HG03571 (cell line): Measurements from ENCODE around the gene LIF.
"Not testable (repeated sequence)": the region's sequence is repeated elsewhere in the genome, so short reads cannot be mapped to it uniquely, and the experiment has no call there.

ENCODE experiments used
- ATAC-seq: cut with Tn5 transposase; IDR thresholded peaks from one replicate; pipeline ENCODE4 v1.9.1; 2021; ENCODE audit not compliant: unreplicated experiment

Gene LIF

GRCh38 chr22:30228509-30229359 lies 17.8 kb downstream of the LIF start:
- ATAC-seq = no peak

GRCh38 chr22:30227438-30228228 lies 18.9 kb downstream of the LIF start:
- no peak for ATAC-seq

DNA sequence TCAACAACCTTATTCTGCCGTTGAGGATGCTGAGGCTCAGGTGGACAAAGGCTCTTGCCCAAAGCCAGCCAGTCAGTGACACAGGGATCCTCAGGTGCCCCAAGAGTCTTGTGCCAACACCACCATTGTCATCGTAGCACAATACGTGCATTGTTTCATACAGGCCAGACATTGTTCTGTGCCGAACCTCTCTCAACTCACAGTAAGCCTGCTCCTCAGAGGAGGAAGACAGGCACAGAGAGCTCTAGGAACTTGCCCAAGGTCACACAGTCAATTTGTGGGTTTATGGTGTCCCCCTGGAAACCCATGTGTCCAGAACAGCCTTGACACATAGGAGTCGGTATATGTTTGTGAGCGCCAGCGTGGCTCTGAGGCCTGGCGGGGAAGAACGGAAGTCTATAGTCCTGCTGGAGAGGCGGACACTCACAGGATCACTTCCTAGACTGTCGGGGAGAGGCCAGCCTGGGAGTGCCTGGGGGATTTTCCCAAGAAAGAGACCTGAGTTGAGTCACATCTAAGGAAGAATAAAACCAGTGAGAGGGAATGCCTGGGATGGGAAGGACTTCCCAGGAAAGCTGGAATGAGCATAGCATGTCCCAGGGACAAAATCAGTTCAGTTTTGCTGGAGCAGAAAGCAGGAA lies 20.2 kb downstream of the LIF start:
- ATAC-seq = no peak

GRCh38 chr22:30225220-30225927 lies 21.2 kb downstream of the LIF start:
- no peak for ATAC-seq

DNA sequence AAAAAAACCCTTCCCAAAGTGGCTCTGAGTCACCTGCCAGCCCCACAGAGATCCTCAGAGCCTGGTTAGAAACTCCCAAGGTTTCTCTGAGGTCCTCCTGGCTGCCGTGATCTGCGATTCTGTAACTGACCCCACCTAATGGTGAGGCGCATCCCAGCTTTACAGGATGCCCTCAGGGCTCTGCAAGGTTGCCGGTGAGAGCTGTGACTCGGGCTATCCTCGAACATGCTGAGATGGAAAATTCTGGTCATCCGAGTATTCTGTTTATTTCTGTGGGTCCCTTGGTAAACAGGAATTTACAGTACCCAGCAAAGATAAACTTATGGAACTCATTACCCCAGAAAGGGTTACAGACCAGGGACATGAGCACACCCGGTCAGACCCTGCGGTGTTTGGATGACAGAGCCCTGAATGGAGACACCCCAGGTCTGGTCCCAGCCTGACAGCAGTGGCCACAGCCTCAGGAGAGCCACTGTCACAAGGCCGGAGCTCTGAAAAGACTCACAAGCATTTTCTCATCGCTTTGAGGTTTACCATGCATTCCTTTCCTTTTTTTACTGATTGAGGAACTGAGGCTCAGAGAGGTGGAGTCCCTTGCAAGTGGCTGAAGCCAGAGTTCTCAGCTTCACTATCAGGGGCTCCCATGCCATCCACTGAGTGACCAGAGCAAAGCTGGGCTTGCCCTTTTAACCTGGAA lies 22.2 kb downstream of the LIF start:
- no peak for ATAC-seq

DNA sequence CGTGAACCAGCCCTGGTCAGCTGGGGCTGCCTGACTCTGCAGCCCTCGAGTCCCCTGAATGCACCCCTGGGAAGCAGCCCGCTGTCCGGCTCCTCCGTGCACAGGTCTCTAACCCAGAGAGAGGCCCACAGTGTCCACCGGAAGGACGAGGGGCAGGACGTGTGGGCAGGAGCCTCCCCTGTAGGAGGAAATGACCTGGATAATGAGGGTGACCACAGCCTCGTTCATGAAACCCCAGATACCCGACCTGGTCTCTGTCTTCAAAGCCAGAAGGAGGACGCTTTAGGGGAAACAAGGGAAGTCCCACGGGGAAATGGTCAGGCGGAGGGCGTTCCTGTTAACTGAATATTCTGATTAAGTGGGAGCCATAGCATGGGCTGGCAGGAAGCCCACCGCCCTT lies 23.3 kb downstream of the LIF start:
- no peak for ATAC-seq

DNA sequence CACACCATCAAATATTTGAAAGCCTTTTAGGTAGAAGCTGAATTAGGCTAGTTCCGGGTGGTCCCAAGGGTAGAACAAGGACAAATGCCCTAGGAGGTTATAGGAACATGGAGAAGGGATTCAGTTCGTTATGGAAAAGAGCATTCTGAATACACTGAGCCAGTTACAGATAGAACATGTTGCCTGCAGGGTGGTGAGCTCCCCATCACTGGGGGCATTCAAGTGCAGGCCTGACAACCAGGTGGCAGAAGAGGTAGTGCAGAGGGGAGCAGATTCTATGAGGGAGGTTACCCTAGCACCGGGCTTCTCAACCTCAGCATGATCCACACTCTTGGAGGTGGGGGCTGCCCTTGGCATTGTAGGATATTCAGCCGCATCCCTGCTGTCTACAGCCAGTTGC lies 24.2 kb downstream of the LIF start:
- no peak for ATAC-seq

- no peak for ATAC-seq
Measured at GRCh38 chr22:30221121-30221992, 25.2 kb downstream of the LIF start.

- ATAC-seq = no peak
Measured at GRCh38 chr22:30220338-30221012, 26.1 kb downstream of the LIF start.

DNA sequence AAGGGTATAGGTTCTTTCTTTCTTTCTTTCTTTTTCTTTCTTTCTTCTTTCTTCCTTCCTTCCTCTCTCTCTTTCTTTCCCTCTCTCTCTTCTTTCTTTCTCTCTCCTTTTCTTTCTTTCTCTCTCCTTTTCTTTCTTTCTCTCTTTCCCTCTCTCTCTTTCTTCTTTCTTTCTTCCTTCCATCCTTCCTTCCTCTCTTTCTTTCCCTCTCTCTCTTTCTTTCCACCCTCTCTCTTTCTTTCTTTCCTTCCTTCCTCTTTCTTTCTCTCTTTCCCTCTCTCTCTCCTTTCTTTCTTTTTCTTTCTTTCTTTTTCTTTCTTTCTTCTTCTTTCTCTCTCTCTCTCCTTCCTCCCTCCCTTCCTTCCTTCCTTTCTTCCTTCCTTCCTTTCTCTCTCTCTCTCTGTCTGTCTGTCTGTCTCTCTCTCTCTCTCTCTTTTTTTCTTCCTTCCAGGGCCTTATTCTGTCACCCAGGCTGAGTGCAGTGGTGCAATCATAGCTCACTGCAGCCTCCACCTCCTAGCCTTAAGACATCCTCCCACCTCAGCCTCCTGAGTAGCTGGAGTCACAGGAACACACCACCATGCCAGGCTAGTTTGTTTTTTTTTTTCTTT lies 26.8 kb downstream of the LIF start:
- ATAC-seq = no peak

DNA sequence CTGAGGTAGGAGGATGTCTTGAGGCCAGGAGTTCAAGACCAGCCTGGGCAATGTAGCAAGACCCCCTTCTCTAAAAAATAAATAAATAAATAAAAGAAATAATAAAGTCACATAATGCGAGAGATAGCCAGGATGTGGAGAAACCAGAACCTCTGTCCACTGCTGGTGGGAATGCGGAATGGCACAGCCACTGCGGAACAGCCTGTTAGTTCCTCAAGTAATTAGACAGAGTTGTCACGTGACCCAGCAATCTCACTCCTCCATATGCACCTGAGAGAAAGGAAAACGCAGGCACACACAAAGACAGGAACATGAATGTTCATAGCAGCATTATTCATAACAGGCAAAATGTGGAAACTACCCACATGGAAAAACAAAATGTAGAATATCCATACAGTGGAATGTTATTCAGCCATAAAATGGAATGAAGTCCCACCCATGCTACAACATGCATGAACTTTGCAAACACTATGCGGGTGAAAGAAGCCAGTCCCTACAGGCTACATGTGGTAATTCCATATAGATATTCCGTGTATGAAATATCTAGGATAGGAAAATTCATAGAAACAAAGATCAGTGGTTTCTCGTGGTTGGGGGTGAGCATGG lies 27.4 kb downstream of the LIF start:
- no peak for ATAC-seq

- ATAC-seq = no peak
Measured at GRCh38 chr22:30217698-30218560, 28.6 kb downstream of the LIF start.

- ATAC-seq = no peak
Measured at GRCh38 chr22:30216710-30217109, 29.8 kb downstream of the LIF start.

GRCh38 chr22:30216272-30216671 lies 30.3 kb downstream of the LIF start:
- not testable (repeated sequence) for ATAC-seq

DNA sequence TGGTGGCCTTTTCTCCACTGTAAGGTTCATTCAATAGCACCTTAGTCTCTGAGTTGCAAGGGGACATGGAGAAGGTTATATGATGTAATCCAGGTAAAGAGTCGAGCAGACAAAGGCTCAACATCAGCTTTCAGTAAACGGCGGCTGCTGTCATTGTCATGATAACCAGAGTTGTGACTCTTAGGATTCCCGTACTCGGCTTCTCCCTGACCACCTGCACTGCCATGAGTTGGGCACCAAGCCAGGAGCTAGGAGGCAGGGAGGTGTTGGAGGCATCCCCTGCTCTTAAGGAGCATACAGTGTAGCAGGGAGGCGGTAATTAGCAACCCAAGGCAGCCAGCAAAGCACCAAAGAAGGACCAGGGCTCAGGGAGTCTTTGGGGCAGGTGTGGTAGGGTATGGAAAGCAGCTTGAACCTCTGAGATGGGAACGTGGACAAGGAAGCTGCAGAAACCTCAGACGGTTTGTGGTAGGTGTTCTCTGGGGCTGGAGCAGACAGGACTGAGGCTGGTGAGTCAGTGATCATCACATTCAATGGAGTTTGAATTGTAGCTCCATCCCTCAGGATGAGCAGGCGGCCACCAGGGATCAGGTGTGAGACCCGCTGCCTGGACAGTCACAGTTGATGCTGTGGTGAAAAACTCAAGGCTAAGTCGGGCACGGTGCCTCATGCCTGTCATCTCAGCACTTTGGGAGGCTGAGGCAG lies 31.7 kb downstream of the LIF start:
- ATAC-seq = no peak

DNA sequence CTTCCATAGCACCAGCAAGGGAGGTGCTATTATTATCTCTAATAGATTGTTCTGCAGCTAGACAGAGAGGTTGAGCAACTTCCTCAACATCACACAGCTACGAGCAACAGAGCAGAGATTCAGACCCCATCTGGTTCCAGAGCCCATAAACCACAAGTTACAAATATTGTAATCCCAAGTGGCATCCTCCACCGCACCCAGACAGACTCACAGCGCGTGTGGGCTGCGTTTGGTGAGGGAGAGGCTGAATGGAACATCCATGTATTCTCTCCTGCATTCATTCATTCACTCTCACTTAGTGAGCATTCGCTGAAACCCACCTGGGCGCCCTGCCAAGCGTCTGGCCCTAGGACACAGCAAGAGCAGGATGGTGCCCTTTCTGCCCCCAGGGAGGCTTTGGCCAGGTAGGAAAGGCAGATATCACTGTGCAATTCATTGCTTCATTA lies 33.5 kb downstream of the LIF start:
- ATAC-seq = no peak
